ENCODE measurements around the gene GTF3C6. TPM values are rescaled to one million over a fixed set of nuclear protein-coding genes. Genes with fewer than 3 reads are reported as not detected.

GTF3C6 gene
- polyA plus RNA-seq, 2 of the 4 experiments (the other 2 are of a cell fraction), result 105 to 110 TPM

DNA sequence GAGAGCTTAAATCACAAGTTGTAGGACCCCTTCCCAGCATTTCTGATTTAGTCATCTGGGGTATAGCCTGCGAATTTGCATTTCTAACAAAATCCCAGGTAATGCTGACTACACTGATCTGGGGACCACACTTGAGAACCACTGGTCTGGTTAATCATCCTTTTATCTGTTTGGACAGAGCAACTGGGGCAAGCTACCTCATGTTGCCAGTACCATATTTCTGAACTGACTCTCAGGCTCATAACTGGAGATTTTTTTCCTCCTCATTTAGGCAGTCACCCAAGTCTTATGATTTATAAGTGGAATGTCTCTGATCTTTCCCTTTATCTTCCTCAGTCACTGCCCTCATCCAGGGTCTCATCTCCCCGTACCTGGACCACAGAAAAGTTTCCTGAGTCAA lies 12.0 kb upstream of the GTF3C6 start:
- Histone ChIP-seq H3K4me3 (no peak overlapping the region), H3K4me2 (peak overlapping the region; percentile 49), H3K9me3 (no peaks in the 10 kb centered on the region), H3K4me1 (peaks cover 54% of the 10 kb centered on the region), H3K27ac (peak overlapping the region; percentile 68 to 89)
- ChIA-PET POLR2A (interaction anchor here (0.8 to 1.2 kb wide), 2 partner anchors 72 to 131 kb away, joined by 3 to 5 read pairs; partner anchors contain the start of genes AMD1 and CDK19), CTCF (interaction anchor here (0.6 to 1.6 kb wide), 3 partner anchors 17 to 419 kb away, joined by 3 to 7 read pairs (median 4); no protein-coding TSS in a partner anchor)
- no peak for TF ChIP-seq FOSL2 (IDR thresholded peaks at IDR 0.05)
- TF ChIP-seq FOSL2 (CRISPR knock-in tag; IDR thresholded peaks at IDR 0.05), result no peak
- TF ChIP-seq JUNB (IDR thresholded peaks at IDR 0.05), result 0 out of 2 replicates have a peak, but pooled peaks have one; percentile 12
- no peak for TF ChIP-seq CHD2 (IDR thresholded peaks at IDR 0.05; ENCODE audit: low read length, partially characterized antibody)
- no peak for TF ChIP-seq POLR2AphosphoS2 (conservative IDR thresholded peaks at IDR 0.05; ENCODE audit: low read length)
- TF ChIP-seq MAFK (IDR thresholded peaks at IDR 0.05; ENCODE audit: partially characterized antibody), result peak; percentile 18
- no peak for TF ChIP-seq ZNF302 (CRISPR knock-in tag; IDR thresholded peaks at IDR 0.05)
- no peak for TF ChIP-seq ZC3H11A (IDR thresholded peaks at IDR 0.05)
- ATAC-seq (peak in 1 of 2 experiments; percentile 52; a peak in 3 of 6 replicates), FAIRE-seq (no peak), DNase-seq (ENCODE audit: low read depth in 1 of 2, low spot score in 1 of 2) (peak in 1 of 2 experiments; percentile 38)
- WGBS (ENCODE audit: missing lambda C conversion rate), result 37% methylated on average over 2 of the region's 2 CpGs

DNA sequence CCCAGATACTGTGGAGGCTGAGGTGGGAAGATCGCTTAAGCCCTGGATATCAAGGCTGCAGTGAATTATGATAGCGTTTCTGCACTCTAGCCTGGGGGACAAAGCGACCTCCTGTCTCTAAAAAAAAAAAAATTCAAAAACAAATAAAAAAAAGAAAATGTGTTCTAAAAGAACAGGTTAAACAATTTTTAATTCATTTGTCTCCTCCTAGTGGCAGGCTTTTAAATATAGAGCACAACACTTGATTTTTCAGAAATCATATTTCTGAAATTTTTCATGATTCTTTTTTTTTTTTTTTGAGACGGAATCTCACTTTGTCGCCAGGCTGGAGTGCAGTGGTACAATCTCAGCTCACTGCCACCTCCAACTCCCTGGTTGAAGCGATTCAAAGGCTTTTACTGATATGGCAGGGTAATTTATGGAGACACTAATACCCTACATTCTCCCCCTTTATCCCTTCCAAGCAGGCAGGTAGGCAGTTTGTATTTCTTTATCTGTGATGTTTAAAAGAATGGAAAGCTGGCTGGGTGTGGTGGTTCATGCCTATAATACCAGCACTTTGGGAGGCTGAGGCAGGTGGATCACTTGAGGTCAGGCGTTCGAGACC lies 8.7 kb upstream of the GTF3C6 start:
- Histone ChIP-seq H3K4me3 (no peak overlapping the region), H3K27ac (peak overlapping the region; percentile 96 to 97), H3K4me2 (peak overlapping the region; percentile 75), H3K4me1 (peaks cover 63% of the 10 kb centered on the region), H3K9me3 (no peaks in the 10 kb centered on the region)
- CTCF ChIA-PET, result interaction anchor here (0.6 to 2.7 kb wide), 22 partner anchors 8 to 431 kb away, joined by 3 to 23 read pairs (median 4); partner anchors contain the start of genes AMD1 and CDK19
- FAIRE-seq (no peak), DNase-seq (ENCODE audit: low read depth in 1 of 2, low spot score in 1 of 2) (peak in 1 of 2 experiments; percentile 38), ATAC-seq (no peak)
- TF ChIP-seq SMC3 (IDR thresholded peaks at IDR 0.05), result peak; percentile 57
- TF ChIP-seq, protein P1, sequence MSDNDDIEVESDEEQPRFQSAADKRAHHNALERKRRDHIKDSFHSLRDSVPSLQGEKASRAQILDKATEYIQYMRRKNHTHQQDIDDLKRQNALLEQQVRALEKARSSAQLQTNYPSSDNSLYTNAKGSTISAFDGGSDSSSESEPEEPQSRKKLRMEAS (IDR thresholded peaks at IDR 0.05), result no peak
- TF ChIP-seq CBX8 (IDR thresholded peaks at IDR 0.05), result no peak
- TF ChIP-seq RAD21 (conservative IDR thresholded peaks at IDR 0.05 in 1 of 2, IDR thresholded peaks at IDR 0.05 in 1 of 2), result peak; percentile 65 to 72
- TF ChIP-seq CBX2 (IDR thresholded peaks at IDR 0.05; ENCODE audit: borderline replicate concordance, low read depth), result no peak
- TF ChIP-seq, protein P2, sequence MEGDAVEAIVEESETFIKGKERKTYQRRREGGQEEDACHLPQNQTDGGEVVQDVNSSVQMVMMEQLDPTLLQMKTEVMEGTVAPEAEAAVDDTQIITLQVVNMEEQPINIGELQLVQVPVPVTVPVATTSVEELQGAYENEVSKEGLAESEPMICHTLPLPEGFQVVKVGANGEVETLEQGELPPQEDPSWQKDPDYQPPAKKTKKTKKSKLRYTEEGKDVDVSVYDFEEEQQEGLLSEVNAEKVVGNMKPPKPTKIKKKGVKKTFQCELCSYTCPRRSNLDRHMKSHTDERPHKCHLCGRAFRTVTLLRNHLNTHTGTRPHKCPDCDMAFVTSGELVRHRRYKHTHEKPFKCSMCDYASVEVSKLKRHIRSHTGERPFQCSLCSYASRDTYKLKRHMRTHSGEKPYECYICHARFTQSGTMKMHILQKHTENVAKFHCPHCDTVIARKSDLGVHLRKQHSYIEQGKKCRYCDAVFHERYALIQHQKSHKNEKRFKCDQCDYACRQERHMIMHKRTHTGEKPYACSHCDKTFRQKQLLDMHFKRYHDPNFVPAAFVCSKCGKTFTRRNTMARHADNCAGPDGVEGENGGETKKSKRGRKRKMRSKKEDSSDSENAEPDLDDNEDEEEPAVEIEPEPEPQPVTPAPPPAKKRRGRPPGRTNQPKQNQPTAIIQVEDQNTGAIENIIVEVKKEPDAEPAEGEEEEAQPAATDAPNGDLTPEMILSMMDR (IDR thresholded peaks at IDR 0.05), result peak; percentile 69
- POLR2A ChIA-PET, result interaction anchor here (0.7 to 1.7 kb wide), 4 partner anchors 73 to 75 kb away, joined by 3 to 5 read pairs (median 4); partner anchors contain the start of gene AMD1
- 24% methylated on average over 8 of the region's 8 CpGs for WGBS (ENCODE audit: missing lambda C conversion rate)

DNA sequence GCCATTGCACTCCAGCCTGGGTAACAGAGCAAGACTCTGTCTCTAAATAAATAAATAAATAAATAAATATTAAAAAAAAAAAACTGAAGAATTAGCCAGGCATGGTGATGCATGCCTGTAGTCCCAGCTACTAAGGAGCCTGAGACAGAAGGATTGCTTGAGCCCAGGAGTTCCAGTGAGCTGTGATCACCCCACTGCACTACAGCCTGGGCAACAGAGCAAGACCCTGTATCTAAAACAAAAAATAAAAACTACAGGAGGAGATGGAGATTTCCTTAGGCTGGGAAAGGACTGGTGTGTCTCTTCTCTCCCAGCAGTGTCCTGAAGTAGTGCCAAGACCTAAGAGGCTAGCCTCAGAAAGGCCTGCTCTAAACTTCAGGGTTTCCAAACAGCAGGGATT lies 8.1 kb upstream of the GTF3C6 start:
- Histone ChIP-seq H3K9me3 (no peaks in the 10 kb centered on the region), H3K4me2 (peak overlapping the region; percentile 75; the same call in 2 of the 3 replicates), H3K27ac (peak overlapping the region; percentile 96 to 97), H3K4me1 (peaks cover 57% of the 10 kb centered on the region), H3K4me3 (no peak overlapping the region)
- no peak for ATAC-seq
- TF ChIP-seq HOXB5 (CRISPR knock-in tag; IDR thresholded peaks at IDR 0.05) (no peak), EHMT2 (IDR thresholded peaks at IDR 0.05; ENCODE audit: low read depth) (no peak), ESRRA (IDR thresholded peaks at IDR 0.05; ENCODE audit: borderline replicate concordance, low read length) (no peak), CHD2 (IDR thresholded peaks at IDR 0.05; ENCODE audit: low read length, partially characterized antibody) (no peak), RNF2 (IDR thresholded peaks at IDR 0.05; ENCODE audit: borderline replicate concordance, low read depth) (no peak), HOXA7 (CRISPR knock-in tag; IDR thresholded peaks at IDR 0.05) (no peak), MAZ (IDR thresholded peaks at IDR 0.05; ENCODE audit: borderline replicate concordance, low read depth, low read length) (no peak), MAFK (IDR thresholded peaks at IDR 0.05; ENCODE audit: partially characterized antibody) (no peak), HDAC2 (IDR thresholded peaks at IDR 0.05) (no peak), TP53 (CRISPR knock-in tag; IDR thresholded peaks at IDR 0.05) (no peak), NR3C1 (IDR thresholded peaks at IDR 0.05) (no peak), ZSCAN20 (CRISPR knock-in tag; IDR thresholded peaks at IDR 0.05) (no peak)
- TF ChIP-seq, protein P3, sequence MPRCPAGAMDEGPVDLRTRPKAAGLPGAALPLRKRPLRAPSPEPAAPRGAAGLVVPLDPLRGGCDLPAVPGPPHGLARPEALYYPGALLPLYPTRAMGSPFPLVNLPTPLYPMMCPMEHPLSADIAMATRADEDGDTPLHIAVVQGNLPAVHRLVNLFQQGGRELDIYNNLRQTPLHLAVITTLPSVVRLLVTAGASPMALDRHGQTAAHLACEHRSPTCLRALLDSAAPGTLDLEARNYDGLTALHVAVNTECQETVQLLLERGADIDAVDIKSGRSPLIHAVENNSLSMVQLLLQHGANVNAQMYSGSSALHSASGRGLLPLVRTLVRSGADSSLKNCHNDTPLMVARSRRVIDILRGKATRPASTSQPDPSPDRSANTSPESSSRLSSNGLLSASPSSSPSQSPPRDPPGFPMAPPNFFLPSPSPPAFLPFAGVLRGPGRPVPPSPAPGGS (IDR thresholded peaks at IDR 0.05), result no peak
- TF ChIP-seq, protein P4, sequence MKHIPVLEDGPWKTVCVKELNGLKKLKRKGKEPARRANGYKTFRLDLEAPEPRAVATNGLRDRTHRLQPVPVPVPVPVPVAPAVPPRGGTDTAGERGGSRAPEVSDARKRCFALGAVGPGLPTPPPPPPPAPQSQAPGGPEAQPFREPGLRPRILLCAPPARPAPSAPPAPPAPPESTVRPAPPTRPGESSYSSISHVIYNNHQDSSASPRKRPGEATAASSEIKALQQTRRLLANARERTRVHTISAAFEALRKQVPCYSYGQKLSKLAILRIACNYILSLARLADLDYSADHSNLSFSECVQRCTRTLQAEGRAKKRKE (CRISPR knock-in tag; IDR thresholded peaks at IDR 0.05; ENCODE audit: low read depth), result no peak
- TF ChIP-seq, protein P5, sequence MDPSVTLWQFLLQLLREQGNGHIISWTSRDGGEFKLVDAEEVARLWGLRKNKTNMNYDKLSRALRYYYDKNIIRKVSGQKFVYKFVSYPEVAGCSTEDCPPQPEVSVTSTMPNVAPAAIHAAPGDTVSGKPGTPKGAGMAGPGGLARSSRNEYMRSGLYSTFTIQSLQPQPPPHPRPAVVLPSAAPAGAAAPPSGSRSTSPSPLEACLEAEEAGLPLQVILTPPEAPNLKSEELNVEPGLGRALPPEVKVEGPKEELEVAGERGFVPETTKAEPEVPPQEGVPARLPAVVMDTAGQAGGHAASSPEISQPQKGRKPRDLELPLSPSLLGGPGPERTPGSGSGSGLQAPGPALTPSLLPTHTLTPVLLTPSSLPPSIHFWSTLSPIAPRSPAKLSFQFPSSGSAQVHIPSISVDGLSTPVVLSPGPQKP (IDR thresholded peaks at IDR 0.05; ENCODE audit: low read depth, low read length), result no peak
- TF ChIP-seq, protein P6, sequence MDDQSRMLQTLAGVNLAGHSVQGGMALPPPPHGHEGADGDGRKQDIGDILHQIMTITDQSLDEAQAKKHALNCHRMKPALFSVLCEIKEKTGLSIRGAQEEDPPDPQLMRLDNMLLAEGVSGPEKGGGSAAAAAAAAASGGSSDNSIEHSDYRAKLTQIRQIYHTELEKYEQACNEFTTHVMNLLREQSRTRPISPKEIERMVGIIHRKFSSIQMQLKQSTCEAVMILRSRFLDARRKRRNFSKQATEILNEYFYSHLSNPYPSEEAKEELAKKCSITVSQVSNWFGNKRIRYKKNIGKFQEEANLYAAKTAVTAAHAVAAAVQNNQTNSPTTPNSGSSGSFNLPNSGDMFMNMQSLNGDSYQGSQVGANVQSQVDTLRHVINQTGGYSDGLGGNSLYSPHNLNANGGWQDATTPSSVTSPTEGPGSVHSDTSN (IDR thresholded peaks at IDR 0.05), result no peak
- CTCF ChIA-PET, result interaction anchor here (0.6 to 2.7 kb wide), 20 partner anchors 9 to 432 kb away, joined by 3 to 23 read pairs (median 4); partner anchors contain the start of genes AMD1 and CDK19
- POLR2A ChIA-PET, result interaction anchor here (0.6 to 1.8 kb wide), 4 partner anchors 74 to 135 kb away, joined by 3 to 6 read pairs (median 4); partner anchors contain the start of genes AMD1 and CDK19
- no peak for FAIRE-seq
- no peak for DNase-seq (ENCODE audit: low read depth in 1 of 2, low spot score in 1 of 2)
